WTC11 (cell line): ENCODE results near the gene ZC3H7B. TPM values are rescaled to one million over a fixed set of nuclear protein-coding genes. Genes with fewer than 3 reads are reported as not detected.
"Not testable (repeated sequence)": the region's sequence is repeated elsewhere in the genome, so short reads cannot be mapped to it uniquely, and the experiment has no call there.

Experiments used
- ATAC-seq: fragments of 200-7000 bp; cut with Tn5 transposase; 2 replicates; pipeline ENCODE4 v1.10.0; 2021; ENCODE audit warnings: mild to moderate bottlenecking, moderate library complexity
- CTCF ChIA-PET: fragments of 300-600 bp; sonication (Branson Sonifier 250); formaldehyde crosslinking; loops from one replicate; lab custom pipeline; 2021; ENCODE audit warnings: antibody characterized with exemption; lab: Charles Lee
- POLR2A ChIA-PET: fragments of 350-600 bp; sonication (Branson Sonifier 250); formaldehyde crosslinking; loops from one replicate; lab custom pipeline; 2021; ENCODE audit warnings: antibody characterized with exemption; lab: Charles Lee
- DNase-seq: peaks from one replicate; pipeline ENCODE4 v3.0.0; 2021; ENCODE audit warnings: low spot score
- H3K27ac Mint-ChIP-seq: 2 replicates; pipeline ENCODE4 v1.8.0; 2021; ENCODE audit warnings: mixed read lengths
- H3K27me3 Mint-ChIP-seq: 2 replicates; pipeline ENCODE4 v1.8.0; 2021; ENCODE audit warnings: low read depth, mild to moderate bottlenecking, moderate library complexity, mixed read lengths
- H3K36me3 Mint-ChIP-seq: 2 replicates; pipeline ENCODE4 v1.8.0; 2021; ENCODE audit warnings: mixed read lengths
- H3K4me1 Mint-ChIP-seq: 2 replicates; pipeline ENCODE4 v1.8.0; 2022; ENCODE audit warnings: mixed read lengths
- H3K4me3 Mint-ChIP-seq: 2 replicates; pipeline ENCODE4 v1.8.0; 2021; ENCODE audit warnings: mild to moderate bottlenecking, moderate library complexity, mixed read lengths
- H3K9me3 Mint-ChIP-seq: 2 replicates; pipeline ENCODE4 v1.8.0; 2021; ENCODE audit warnings: mixed read lengths
- ARID4B ChIP-seq: sonication (generic); formaldehyde crosslinking; IDR thresholded peaks from 2 replicates; pipeline ENCODE4 v1.8.0; 2023; ENCODE audit warnings: missing genetic modification reagents, mild to moderate bottlenecking, borderline replicate concordance
- CREB1 ChIP-seq: sonication (generic); formaldehyde crosslinking; IDR thresholded peaks from 2 replicates; pipeline ENCODE4 v1.8.0; 2023; ENCODE audit warnings: mild to moderate bottlenecking, missing genetic modification reagents
- NFYB ChIP-seq: sonication (generic); formaldehyde crosslinking; conservative IDR thresholded peaks from 2 replicates; pipeline ENCODE4 v1.8.0; 2022; ENCODE audit warnings: low read depth, missing genetic modification reagents
- NR1H2 ChIP-seq: sonication (generic); formaldehyde crosslinking; IDR thresholded peaks from 2 replicates; pipeline ENCODE4 v1.9.0; 2021; ENCODE audit warnings: mild to moderate bottlenecking, moderate library complexity, missing genetic modification reagents
- SMAD3 ChIP-seq: sonication (generic); formaldehyde crosslinking; IDR thresholded peaks from 2 replicates; pipeline ENCODE4 v1.8.0; 2022; ENCODE audit warnings: missing genetic modification reagents, mild to moderate bottlenecking, borderline replicate concordance
- SP1 ChIP-seq: sonication (generic); formaldehyde crosslinking; conservative IDR thresholded peaks from 2 replicates; pipeline ENCODE4 v1.8.1; 2022; ENCODE audit warnings: missing genetic modification reagents
- ZNF121 ChIP-seq: sonication (generic); formaldehyde crosslinking; IDR thresholded peaks from 2 replicates; pipeline ENCODE4 v1.8.0; 2023; ENCODE audit warnings: missing genetic modification reagents
- ZNF232 ChIP-seq: sonication (generic); formaldehyde crosslinking; IDR thresholded peaks from 2 replicates; pipeline ENCODE4 v1.8.0; 2022; ENCODE audit warnings: mild to moderate bottlenecking, missing genetic modification reagents
- total RNA-seq: library from RNA; stranded (reverse); gene quantifications from 3 replicates; pipeline ENCODE4 v1.2.3, GENCODE V29; 2021
- TF ChIP-seq, protein P1 (sequence below): fragments of 250-450 bp; sonication (Bioruptor Pico); IDR thresholded peaks from 2 replicates; pipeline ENCODE4 v1.8.0; 2021; ENCODE audit warnings: mild to moderate bottlenecking
- TF ChIP-seq, protein P2 (sequence below): fragments of 200-600 bp; IDR thresholded peaks from 2 replicates; pipeline ENCODE4 v1.8.0; 2022; ENCODE audit warnings: antibody characterized with exemption

The ZC3H7B gene
- total RNA-seq, 1 experiment from 2014 or later, result 64.7 TPM

DNA sequence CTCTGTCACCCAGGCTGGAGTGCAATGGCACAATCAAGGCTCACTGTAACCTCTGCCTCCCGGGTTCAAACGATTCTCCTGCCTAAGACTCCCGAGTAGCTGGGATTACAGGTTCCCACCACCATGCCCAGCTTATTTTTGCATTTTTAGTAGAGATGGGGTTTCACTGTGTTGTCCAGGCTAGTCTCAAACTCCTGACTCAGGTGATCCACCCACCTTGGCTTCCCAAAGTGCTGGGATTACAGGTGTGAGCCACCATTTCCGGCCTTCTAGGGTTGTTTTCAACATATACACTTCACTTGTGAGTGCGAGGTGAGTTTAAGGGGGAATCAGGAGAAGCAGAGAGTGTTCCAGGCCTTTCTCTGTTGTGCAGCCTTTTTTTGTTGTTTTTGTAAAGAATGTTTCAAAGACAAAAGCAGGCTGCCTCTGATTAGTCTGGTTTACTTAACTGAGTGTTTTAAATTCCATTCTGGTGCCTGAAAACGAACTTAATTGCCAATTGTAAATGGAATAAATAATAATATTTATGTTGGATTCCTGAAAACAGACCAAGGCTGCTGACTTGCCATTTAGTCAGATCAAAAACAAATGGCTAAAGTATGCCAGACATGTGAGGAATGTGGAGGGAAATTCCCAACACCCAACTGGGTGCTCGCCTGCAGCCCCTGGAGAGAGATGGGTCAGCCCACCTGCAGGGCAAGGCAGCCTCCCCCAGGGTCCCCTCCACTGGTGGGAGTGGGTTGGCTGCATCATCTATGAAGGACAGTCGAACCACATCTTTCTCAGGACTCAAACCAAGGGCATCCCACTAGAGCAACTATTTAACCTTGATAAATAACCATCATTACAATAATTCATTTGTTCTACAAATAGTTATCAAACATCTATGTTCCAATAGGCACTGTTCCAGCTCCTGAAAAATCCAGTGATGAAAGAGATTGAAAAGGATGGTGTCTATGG, 10.8 kb upstream of the ZC3H7B start (continued):
- TF ChIP-seq, protein P1, sequence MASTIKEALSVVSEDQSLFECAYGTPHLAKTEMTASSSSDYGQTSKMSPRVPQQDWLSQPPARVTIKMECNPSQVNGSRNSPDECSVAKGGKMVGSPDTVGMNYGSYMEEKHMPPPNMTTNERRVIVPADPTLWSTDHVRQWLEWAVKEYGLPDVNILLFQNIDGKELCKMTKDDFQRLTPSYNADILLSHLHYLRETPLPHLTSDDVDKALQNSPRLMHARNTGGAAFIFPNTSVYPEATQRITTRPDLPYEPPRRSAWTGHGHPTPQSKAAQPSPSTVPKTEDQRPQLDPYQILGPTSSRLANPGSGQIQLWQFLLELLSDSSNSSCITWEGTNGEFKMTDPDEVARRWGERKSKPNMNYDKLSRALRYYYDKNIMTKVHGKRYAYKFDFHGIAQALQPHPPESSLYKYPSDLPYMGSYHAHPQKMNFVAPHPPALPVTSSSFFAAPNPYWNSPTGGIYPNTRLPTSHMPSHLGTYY (CRISPR knock-in tag), result no peak
- TF ChIP-seq ZNF232 (CRISPR knock-in tag) (no peak), NR1H2 (CRISPR knock-in tag) (no peak), ZNF121 (peak; percentile 81; the same call in 1 of the 2 replicates), NFYB (CRISPR knock-in tag) (no peak), SP1 (CRISPR knock-in tag) (no peak)

- H3K9me3 Mint-ChIP-seq, H3K36me3 Mint-ChIP-seq, H3K27ac Mint-ChIP-seq, DNase-seq, CTCF ChIA-PET, POLR2A ChIA-PET, H3K4me3 Mint-ChIP-seq, ATAC-seq, H3K27me3 Mint-ChIP-seq: not testable (repeated sequence)
- peaks cover 12% of the 10 kb centered on the region for H3K4me1 Mint-ChIP-seq
Observed at GRCh38 chr22:41294816-41295215, 6.5 kb upstream of the ZC3H7B start.

GRCh38 chr22:41296826-41297667, 4.3 kb upstream of the ZC3H7B start:
- ATAC-seq (no peak), DNase-seq (no peak)
- CTCF ChIA-PET, result interaction anchor here (1.3 kb wide), 1 partner anchor 11 kb away, joined by 3 read pairs; the partner anchor contains the start of gene RANGAP1
- H3K4me1 Mint-ChIP-seq, result peaks cover 6% of the 10 kb centered on the region
- peaks cover 5% of the 10 kb centered on the region; the same call in 1 of the 2 replicates for H3K36me3 Mint-ChIP-seq
- TF ChIP-seq SMAD3 (no peak), ARID4B (CRISPR knock-in tag) (no peak), CREB1 (CRISPR knock-in tag) (no peak)
- TF ChIP-seq, protein P2, sequence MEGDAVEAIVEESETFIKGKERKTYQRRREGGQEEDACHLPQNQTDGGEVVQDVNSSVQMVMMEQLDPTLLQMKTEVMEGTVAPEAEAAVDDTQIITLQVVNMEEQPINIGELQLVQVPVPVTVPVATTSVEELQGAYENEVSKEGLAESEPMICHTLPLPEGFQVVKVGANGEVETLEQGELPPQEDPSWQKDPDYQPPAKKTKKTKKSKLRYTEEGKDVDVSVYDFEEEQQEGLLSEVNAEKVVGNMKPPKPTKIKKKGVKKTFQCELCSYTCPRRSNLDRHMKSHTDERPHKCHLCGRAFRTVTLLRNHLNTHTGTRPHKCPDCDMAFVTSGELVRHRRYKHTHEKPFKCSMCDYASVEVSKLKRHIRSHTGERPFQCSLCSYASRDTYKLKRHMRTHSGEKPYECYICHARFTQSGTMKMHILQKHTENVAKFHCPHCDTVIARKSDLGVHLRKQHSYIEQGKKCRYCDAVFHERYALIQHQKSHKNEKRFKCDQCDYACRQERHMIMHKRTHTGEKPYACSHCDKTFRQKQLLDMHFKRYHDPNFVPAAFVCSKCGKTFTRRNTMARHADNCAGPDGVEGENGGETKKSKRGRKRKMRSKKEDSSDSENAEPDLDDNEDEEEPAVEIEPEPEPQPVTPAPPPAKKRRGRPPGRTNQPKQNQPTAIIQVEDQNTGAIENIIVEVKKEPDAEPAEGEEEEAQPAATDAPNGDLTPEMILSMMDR, result no peak
- TF ChIP-seq, all 79 proteins: peak for 0
- Mint-ChIP-seq H3K9me3 (0 out of 2 replicates have a peak, but pooled peaks cover 3% of the 10 kb centered on the region), H3K27ac (no peak overlapping the region), H3K4me3 (no peak overlapping the region), H3K27me3 (no peaks in the 10 kb centered on the region)
- POLR2A ChIA-PET, result interaction anchor here (0.7 kb wide), 2 partner anchors 96 to 363 kb away, joined by 3 to 4 read pairs; no protein-coding TSS in a partner anchor
